KMS-11 (cell line): ENCODE data around the gene RAPSN.

Experiments
- H2AFZ ChIP-seq: fragments of 200-600 bp; sonication (generic); 2 replicates; pipeline ENCODE4 v1.6.1; 2016; ENCODE audit warnings: antibody characterized with exemption, mixed run types, low read depth
- H3K27ac ChIP-seq: fragments of 200-600 bp; sonication (generic); 2 replicates; pipeline ENCODE4 v1.6.1; 2016; ENCODE audit warnings: mild to moderate bottlenecking, mixed run types
- H3K27me3 ChIP-seq: fragments of 200-600 bp; sonication (generic); 2 replicates; pipeline ENCODE4 v1.6.1; 2017; ENCODE audit warnings: mild to moderate bottlenecking, low read depth, mixed run types, moderate library complexity; ENCODE audit not compliant: insufficient read depth
- H3K36me3 ChIP-seq: fragments of 200-600 bp; sonication (generic); 2 replicates; pipeline ENCODE4 v1.6.1; 2017; ENCODE audit warnings: mild to moderate bottlenecking, mixed run types; ENCODE audit not compliant: insufficient read depth
- H3K4me1 ChIP-seq: fragments of 200-600 bp; sonication (generic); 2 replicates; pipeline ENCODE4 v1.6.1; 2016; ENCODE audit warnings: mild to moderate bottlenecking, low read depth, mixed run types; ENCODE audit not compliant: poor library complexity, severe bottlenecking
- H3K4me2 ChIP-seq: fragments of 200-600 bp; sonication (generic); 2 replicates; pipeline ENCODE4 v1.7.0; 2016; ENCODE audit warnings: mild to moderate bottlenecking, mixed run types
- H3K4me3 ChIP-seq: fragments of 200-600 bp; sonication (generic); IDR thresholded peaks from 2 replicates; pipeline ENCODE4 v1.6.1; 2017; ENCODE audit warnings: low read depth, low read length, mixed read lengths; ENCODE audit not compliant: insufficient read depth
- H3K79me2 ChIP-seq: fragments of 200-600 bp; sonication (generic); 2 replicates; pipeline ENCODE4 v1.6.1; 2016; ENCODE audit warnings: low read depth, mixed run types; ENCODE audit not compliant: insufficient read depth
- H3K9ac ChIP-seq: fragments of 200-600 bp; sonication (generic); 2 replicates; pipeline ENCODE4 v1.6.1; 2016; ENCODE audit warnings: mild to moderate bottlenecking, mixed run types
- H4K20me1 ChIP-seq: fragments of 200-600 bp; sonication (generic); 2 replicates; pipeline ENCODE4 v1.6.1; 2016; ENCODE audit warnings: mild to moderate bottlenecking, mixed run types; ENCODE audit not compliant: insufficient read depth
- TF ChIP-seq, protein P1 (sequence below): fragments of 200-600 bp; sonication (generic); conservative IDR thresholded peaks from 2 replicates; pipeline ENCODE4 v1.6.1; 2017; ENCODE audit warnings: low read depth, mild to moderate bottlenecking, antibody characterized with exemption, low read length, moderate library complexity, mixed read lengths

The RAPSN gene

DNA sequence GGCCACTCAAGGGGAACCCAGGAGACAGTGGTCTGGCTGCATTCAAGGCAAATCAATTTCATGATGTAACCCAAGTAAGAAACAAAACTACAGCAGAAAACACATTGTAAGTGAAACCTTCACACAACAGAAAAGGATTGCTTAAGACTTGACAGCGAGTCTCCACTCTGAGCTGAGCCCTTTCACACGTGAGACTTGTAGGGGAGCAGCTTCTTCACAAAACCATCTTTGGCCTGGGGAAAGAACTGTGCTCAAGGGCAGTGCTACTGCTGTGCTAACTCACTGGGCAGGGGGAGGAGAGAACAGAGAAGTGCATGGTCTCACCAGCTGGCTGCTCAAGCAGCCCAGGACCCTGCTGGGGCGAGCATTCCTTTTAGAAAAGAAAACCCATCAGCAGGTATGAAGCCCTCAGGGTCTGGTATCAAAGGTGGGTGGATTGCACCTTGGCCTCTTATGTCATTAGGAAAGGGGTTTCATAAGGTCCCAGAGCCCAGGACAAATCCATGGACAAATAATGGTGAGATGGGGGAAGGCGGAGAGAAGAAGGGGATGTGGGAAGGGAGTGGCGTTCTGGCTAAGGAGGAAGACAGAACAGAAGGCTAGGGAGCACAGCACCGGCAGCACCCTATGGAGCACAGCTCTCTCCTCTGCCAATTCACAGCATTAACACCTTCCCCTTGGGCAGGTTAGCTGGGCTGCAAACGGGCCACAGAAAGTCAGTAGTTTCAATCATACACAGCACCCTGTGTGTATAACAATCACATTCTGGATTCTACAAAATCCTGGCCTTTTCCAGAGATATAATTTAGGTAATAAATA lies 20.6 kb upstream of the RAPSN start:
- H3K27me3 ChIP-seq, result no peaks in the 10 kb centered on the region
- H3K4me2 ChIP-seq, result no peak overlapping the region
- H3K4me3 ChIP-seq, result no peak overlapping the region
- H3K79me2 ChIP-seq, result peaks cover 3% of the 10 kb centered on the region; the same call in 1 of the 2 replicates
- H4K20me1 ChIP-seq, result no peaks in the 10 kb centered on the region
- H3K27ac ChIP-seq, result no peak overlapping the region; the same call in 1 of the 2 replicates
- H3K4me1 ChIP-seq, result peaks cover 18% of the 10 kb centered on the region
- TF ChIP-seq, protein P1, sequence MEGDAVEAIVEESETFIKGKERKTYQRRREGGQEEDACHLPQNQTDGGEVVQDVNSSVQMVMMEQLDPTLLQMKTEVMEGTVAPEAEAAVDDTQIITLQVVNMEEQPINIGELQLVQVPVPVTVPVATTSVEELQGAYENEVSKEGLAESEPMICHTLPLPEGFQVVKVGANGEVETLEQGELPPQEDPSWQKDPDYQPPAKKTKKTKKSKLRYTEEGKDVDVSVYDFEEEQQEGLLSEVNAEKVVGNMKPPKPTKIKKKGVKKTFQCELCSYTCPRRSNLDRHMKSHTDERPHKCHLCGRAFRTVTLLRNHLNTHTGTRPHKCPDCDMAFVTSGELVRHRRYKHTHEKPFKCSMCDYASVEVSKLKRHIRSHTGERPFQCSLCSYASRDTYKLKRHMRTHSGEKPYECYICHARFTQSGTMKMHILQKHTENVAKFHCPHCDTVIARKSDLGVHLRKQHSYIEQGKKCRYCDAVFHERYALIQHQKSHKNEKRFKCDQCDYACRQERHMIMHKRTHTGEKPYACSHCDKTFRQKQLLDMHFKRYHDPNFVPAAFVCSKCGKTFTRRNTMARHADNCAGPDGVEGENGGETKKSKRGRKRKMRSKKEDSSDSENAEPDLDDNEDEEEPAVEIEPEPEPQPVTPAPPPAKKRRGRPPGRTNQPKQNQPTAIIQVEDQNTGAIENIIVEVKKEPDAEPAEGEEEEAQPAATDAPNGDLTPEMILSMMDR, result no peak
- H3K36me3 ChIP-seq, result peaks cover 22% of the 10 kb centered on the region; the same call in 1 of the 2 replicates
- no peak overlapping the region for H3K9ac ChIP-seq
- H2AFZ ChIP-seq, result no peak overlapping the region

DNA sequence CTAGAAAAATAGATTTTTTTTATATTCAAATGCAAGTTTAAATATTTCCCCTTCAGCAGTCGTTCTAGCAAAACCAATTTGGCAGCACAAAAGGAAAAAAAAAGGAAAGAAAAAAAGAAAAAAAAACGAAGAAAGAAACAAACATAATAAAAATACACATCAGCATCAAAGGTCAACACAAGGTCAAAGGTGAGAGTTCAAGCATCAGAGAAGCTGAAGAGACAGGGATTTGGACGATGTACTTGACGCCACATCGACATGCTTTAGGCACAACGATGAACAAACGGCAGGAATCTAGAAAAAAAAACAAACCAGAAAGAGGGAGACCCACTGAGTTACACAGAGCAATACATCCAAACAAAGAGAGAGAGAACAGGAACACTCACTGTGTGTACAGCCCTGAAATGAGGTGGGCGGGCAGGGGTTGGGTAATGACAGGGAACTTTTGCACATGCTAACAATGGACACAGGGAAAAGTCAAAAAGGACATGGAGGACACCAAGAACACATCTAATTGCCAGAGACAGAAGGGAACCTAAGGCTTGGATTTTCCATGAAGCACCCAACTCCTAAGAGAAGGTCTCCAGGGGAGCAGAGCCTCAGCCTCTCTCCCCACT lies 19.8 kb upstream of the RAPSN start:
- Histone ChIP-seq H3K27ac (no peak overlapping the region), H4K20me1 (no peaks in the 10 kb centered on the region), H3K36me3 (peaks cover 22% of the 10 kb centered on the region; the same call in 1 of the 2 replicates), H3K4me2 (no peak overlapping the region), H3K4me1 (peaks cover 18% of the 10 kb centered on the region), H2AFZ (no peak overlapping the region), H3K27me3 (no peaks in the 10 kb centered on the region), H3K9ac (no peak overlapping the region), H3K79me2 (no peaks in the 10 kb centered on the region; the same call in 1 of the 2 replicates), H3K4me3 (no peak overlapping the region)
- TF ChIP-seq, protein P1, result no peak

DNA sequence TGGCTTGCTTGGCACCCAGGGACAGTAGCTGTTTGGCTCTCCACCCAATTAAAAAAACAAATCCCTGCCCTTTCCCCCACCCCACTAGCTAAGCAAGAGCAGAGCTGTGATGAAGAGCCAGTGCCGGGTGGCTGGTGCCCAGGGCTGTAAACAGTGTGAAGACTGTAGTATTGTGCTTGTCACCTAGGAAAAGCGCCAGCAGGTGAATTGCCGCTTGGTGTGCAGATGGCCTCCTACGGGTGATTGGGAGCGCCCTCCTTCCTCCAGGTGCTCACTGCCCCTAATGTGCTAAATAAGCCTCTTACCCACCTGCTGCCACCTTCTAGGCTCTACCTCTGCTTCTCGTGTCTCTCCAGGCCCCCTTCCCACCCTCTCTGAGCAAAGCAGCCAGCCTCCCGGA lies 18.4 kb upstream of the RAPSN start:
- TF ChIP-seq, protein P1, result no peak
- no peaks in the 10 kb centered on the region for H4K20me1 ChIP-seq
- H3K36me3 ChIP-seq, result peaks cover 16% of the 10 kb centered on the region; the same call in 1 of the 2 replicates

DNA sequence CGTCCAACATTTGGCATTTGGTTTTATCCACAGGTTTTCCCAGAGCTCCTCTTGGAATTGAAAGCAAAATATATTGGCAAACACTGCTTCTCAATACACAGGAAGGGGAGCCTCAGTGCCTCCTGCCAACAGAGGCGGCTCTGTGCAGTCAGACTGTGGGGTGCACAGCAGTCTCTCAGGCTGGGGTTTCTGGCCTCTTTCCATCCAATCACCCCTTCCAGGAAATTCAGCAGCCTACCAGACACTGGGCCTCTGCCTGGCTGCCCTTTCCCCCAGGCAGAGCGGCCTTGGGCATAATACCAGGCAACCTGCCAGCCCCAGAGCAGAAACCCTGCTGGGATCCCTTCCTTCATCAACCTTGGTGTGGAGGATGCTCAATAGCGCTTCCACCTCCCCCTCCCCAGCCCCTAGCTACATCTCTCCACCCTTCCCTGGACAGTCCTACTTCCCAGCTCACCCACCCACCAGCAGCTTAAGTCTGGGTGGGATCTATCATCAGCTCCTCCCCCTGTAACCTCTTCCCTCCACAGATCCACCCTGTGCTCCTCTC lies 17.8 kb upstream of the RAPSN start:
- Histone ChIP-seq H2AFZ (no peak overlapping the region), H3K9ac (no peak overlapping the region), H3K4me3 (no peak overlapping the region), H3K4me1 (peaks cover 21% of the 10 kb centered on the region), H3K27me3 (no peaks in the 10 kb centered on the region), H4K20me1 (no peaks in the 10 kb centered on the region), H3K27ac (no peak overlapping the region), H3K36me3 (0 out of 2 replicates have a peak, but pooled peaks cover 11% of the 10 kb centered on the region), H3K4me2 (no peak overlapping the region), H3K79me2 (no peaks in the 10 kb centered on the region; the same call in 1 of the 2 replicates)
- TF ChIP-seq, protein P1, result no peak

More for the DNA sequence above, 18.4 kb upstream of the RAPSN start:
- Histone ChIP-seq H3K4me2 (no peak overlapping the region), H3K27ac (no peak overlapping the region), H3K27me3 (no peaks in the 10 kb centered on the region), H3K4me3 (no peak overlapping the region), H3K79me2 (no peaks in the 10 kb centered on the region; the same call in 1 of the 2 replicates), H3K4me1 (peaks cover 18% of the 10 kb centered on the region), H3K9ac (no peak overlapping the region), H2AFZ (no peak overlapping the region)
